H1 (cell line): Measurements from ENCODE around the gene DECR2. TPM values are rescaled to one million over a fixed set of nuclear protein-coding genes. Genes with fewer than 3 reads are reported as not detected.

Source experiments
- CTCF ChIA-PET: fragments of 300-600 bp; sonication (Branson Sonifier 250); formaldehyde crosslinking; loops from one replicate; lab custom pipeline; 2021; ENCODE audit not compliant: partially characterized antibody; lab: Charles Lee
- POLR2A ChIA-PET: fragments of 300-600 bp; sonication (Branson Sonifier 250); formaldehyde crosslinking; loops from one replicate; lab custom pipeline; 2021; ENCODE audit warnings: inconsistent platforms; ENCODE audit not compliant: partially characterized antibody; lab: Charles Lee
- DNase-seq, 2 experiments: peaks; one replicate each; pipeline versions ENCODE4 v3.0.0 to v3.0.0-alpha.2; 2010 to 2022; ENCODE audit warnings: low spot score in 2 of 2, low read depth in 1 of 2, mixed read lengths in 1 of 2
- FAIRE-seq: peaks from 2 replicates; lab custom pipeline; 2011; peaks lifted over from hg19 to GRCh38; lab: Jason Lieb, UNC
- H2AFZ ChIP-seq: 2 replicates; pipeline ENCODE4 v1.8.1; 2012; ENCODE audit warnings: low read length, inconsistent platforms
- H2AK5ac ChIP-seq: 2 replicates; pipeline ENCODE4 v1.6.1; 2013; ENCODE audit warnings: low read depth, low read length
- H2BK120ac ChIP-seq: replicated peaks from 2 replicates; pipeline ENCODE3; 2013; ENCODE audit warnings: low read depth, low read length, inconsistent platforms
- H2BK12ac ChIP-seq: 2 replicates; pipeline ENCODE4 v1.6.1; 2013; ENCODE audit warnings: low read depth, low read length
- H2BK15ac ChIP-seq: 2 replicates; pipeline ENCODE4 v1.6.1; 2013; ENCODE audit warnings: low read length
- H2BK20ac ChIP-seq: 2 replicates; pipeline ENCODE4 v1.6.1; 2013; ENCODE audit warnings: low read length
- H2BK5ac ChIP-seq: 2 replicates; pipeline ENCODE4 v1.6.1; 2013; ENCODE audit warnings: low read depth, low read length
- H3K14ac ChIP-seq: 2 replicates; pipeline ENCODE4 v1.6.1; 2013; ENCODE audit warnings: inconsistent platforms; ENCODE audit not compliant: insufficient read length
- H3K18ac ChIP-seq: 2 replicates; pipeline ENCODE4 v1.6.1; 2013; ENCODE audit warnings: low read length; ENCODE audit errors: extremely low read depth
- H3K23ac ChIP-seq: 2 replicates; pipeline ENCODE4 v1.6.1; 2013; ENCODE audit warnings: inconsistent platforms; ENCODE audit not compliant: insufficient read length
- H3K23me2 ChIP-seq: 2 replicates; pipeline ENCODE4 v1.6.1; 2013; ENCODE audit warnings: low read depth, low read length
- H3K27ac ChIP-seq: 2 replicates; pipeline ENCODE4 v1.6.1; 2011; ENCODE audit warnings: low read depth, low read length, inconsistent platforms
- H3K27me3 ChIP-seq, 4 experiments: replicated peaks in 1 of 4; 1 replicate in 1 of 4; 2 replicates in 3 of 4; pipeline versions ENCODE4 v1.6.1 to v1.8.1; 2011 to 2013; ENCODE audit warnings: low read length in 3 of 4, mild to moderate bottlenecking in 3 of 4, inconsistent platforms in 2 of 4, mixed read lengths in 2 of 4, moderate library complexity in 1 of 4; ENCODE audit not compliant: control insufficient read depth in 3 of 4, insufficient read depth in 3 of 4; ENCODE audit errors: extremely low read depth in 1 of 4
- H3K36me3 ChIP-seq, 4 experiments: 2 replicates each; pipeline versions ENCODE4 v1.6.1 to v1.8.1; 2011 to 2013; ENCODE audit warnings: mild to moderate bottlenecking in 4 of 4, low read length in 3 of 4, moderate library complexity in 2 of 4, control low read depth in 1 of 4, inconsistent platforms in 1 of 4; ENCODE audit not compliant: insufficient read depth in 4 of 4, control insufficient read depth in 2 of 4
- H3K4ac ChIP-seq: replicated peaks from 2 replicates; pipeline ENCODE3; 2013; ENCODE audit warnings: low read length, low read depth, mixed read lengths, inconsistent platforms; ENCODE audit not compliant: insufficient read length
- H3K4me1 ChIP-seq, 4 experiments: replicated peaks in 1 of 4; 1 replicate in 1 of 4; 2 replicates in 3 of 4; pipeline versions ENCODE4 v1.6.1 to v1.8.1; 2011 to 2013; ENCODE audit warnings: low read length in 3 of 4, inconsistent platforms in 2 of 4, mixed read lengths in 1 of 4; ENCODE audit not compliant: insufficient read depth in 4 of 4, control insufficient read depth in 3 of 4
- H3K4me2 ChIP-seq, 2 experiments: 2 replicates each; pipeline versions ENCODE4 v1.6.1 to v1.8.1; 2011 to 2013; ENCODE audit warnings: low read depth in 2 of 2, low read length in 2 of 2, control low read depth in 1 of 2, inconsistent platforms in 1 of 2, mild to moderate bottlenecking in 1 of 2; ENCODE audit not compliant: insufficient read depth in 1 of 2
- H3K4me3 ChIP-seq, 4 experiments: fragments of 200-600, 300-600 bp in 1 of 4; sonication (generic), shearing (Covaris generic), sonication (Bioruptor Twin) in 1 of 4; 2 replicates each; pipeline versions ENCODE4 v1.5.1 to v1.8.1; 2011 to 2016; ENCODE audit warnings: low read length in 4 of 4, low read depth in 3 of 4, control low read depth in 2 of 4, inconsistent platforms in 2 of 4, mild to moderate bottlenecking in 2 of 4, mixed read lengths in 1 of 4, moderate library complexity in 1 of 4; ENCODE audit not compliant: insufficient read depth in 2 of 4; ENCODE audit errors: extremely low read depth in 1 of 4
- H3K56ac ChIP-seq: replicated peaks from 2 replicates; pipeline ENCODE3; 2013; ENCODE audit warnings: low read depth, mild to moderate bottlenecking, mixed read lengths, low read length, inconsistent platforms; ENCODE audit not compliant: insufficient read length
- H3K79me1 ChIP-seq: 2 replicates; pipeline ENCODE4 v1.6.1; 2013; ENCODE audit warnings: low read depth, low read length, control low read depth
- H3K79me2 ChIP-seq, 2 experiments: 2 replicates each; pipeline versions ENCODE4 v1.6.1 to v1.8.1; 2012 to 2013; ENCODE audit warnings: low read length in 2 of 2, mild to moderate bottlenecking in 2 of 2, inconsistent platforms in 1 of 2; ENCODE audit not compliant: insufficient read depth in 2 of 2, control insufficient read depth in 1 of 2
- H3K9ac ChIP-seq, 4 experiments: replicated peaks in 1 of 4; 1 replicate in 1 of 4; 2 replicates in 3 of 4; pipeline versions ENCODE4 v1.6.1 to v1.8.1; 2011 to 2013; ENCODE audit warnings: low read depth in 3 of 4, low read length in 3 of 4, control low read depth in 2 of 4, mild to moderate bottlenecking in 2 of 4, moderate library complexity in 2 of 4, inconsistent platforms in 1 of 4; ENCODE audit errors: extremely low read depth in 1 of 4
- H3K9me3 ChIP-seq, 2 experiments: 2 replicates each; pipeline versions ENCODE4 v1.6.1 to v1.8.1; 2012 to 2013; ENCODE audit warnings: mild to moderate bottlenecking in 2 of 2, moderate library complexity in 2 of 2, control low read depth in 1 of 2, inconsistent platforms in 1 of 2, low read depth in 1 of 2, low read length in 1 of 2, mixed read lengths in 1 of 2; ENCODE audit not compliant: insufficient read depth in 2 of 2
- H4K20me1 ChIP-seq, 2 experiments: replicated peaks in 1 of 2; 2 replicates each; pipeline versions ENCODE3 to v1.8.1; 2011 to 2013; ENCODE audit warnings: inconsistent platforms in 2 of 2, low read length in 2 of 2, mild to moderate bottlenecking in 1 of 2; ENCODE audit not compliant: insufficient read depth in 2 of 2, control insufficient read depth in 1 of 2
- H4K5ac ChIP-seq: 2 replicates; pipeline ENCODE4 v1.6.1; 2013; ENCODE audit warnings: low read length, low read depth, mixed read lengths, inconsistent platforms; ENCODE audit not compliant: insufficient read length
- H4K8ac ChIP-seq: 2 replicates; pipeline ENCODE4 v1.8.0; 2013; ENCODE audit warnings: mild to moderate bottlenecking, moderate library complexity, low read length, inconsistent platforms; ENCODE audit not compliant: insufficient read depth; ENCODE audit errors: extremely low read depth
- H4K91ac ChIP-seq: replicated peaks from 2 replicates; pipeline ENCODE3; 2013; ENCODE audit warnings: low read length, mixed read lengths, inconsistent platforms; ENCODE audit not compliant: insufficient read length
- KDM5A ChIP-seq: fragments of 200-600 bp; IDR thresholded peaks from 2 replicates; pipeline ENCODE4 v1.7.1; 2012; ENCODE audit warnings: mild to moderate bottlenecking, low read length, inconsistent platforms, mixed read lengths
- WGBS, 2 experiments: shearing (Covaris generic) in 1 of 2; methylation state at CpG; one replicate each; pipeline versions ENCODE4 v1.1.6 to v1.1.7; 2013 to 2015; ENCODE audit warnings: low lambda C conversion rate in 2 of 2, mixed read lengths in 2 of 2, inconsistent platforms in 1 of 2, low coverage in 1 of 2, missing lambda C conversion rate in 1 of 2; ENCODE audit not compliant: insufficient replicate concordance in 2 of 2, insufficient coverage in 1 of 2, insufficient read length in 1 of 2; ENCODE audit errors: extremely low coverage in 1 of 2, missing lambda C conversion rate in 1 of 2; 5-methylcytosine and 5-hydroxymethylcytosine counted together
- polyA plus RNA-seq, 7 experiments: library from polyadenylated mRNA; depleted of rRNA in 3 of 7; stranded (reverse) in 5 of 7; unstranded in 2 of 7; fragments of >200 nt in 5 of 7; fragments of 200-250 nt in 2 of 7; gene quantifications; 1 replicate in 5 of 7; 2 replicates in 1 of 7; 4 replicates in 1 of 7; pipeline versions ENCODE4 v1.2.1 to v1.2.3, GENCODE V29; 2011 to 2013; ENCODE audit warnings: missing spikeins in 2 of 7, mixed read lengths in 2 of 7
- total RNA-seq: library from RNA; stranded (reverse); fragmentation: NEBNext Ultra II Directional; extraction: Animal tissue kit (Norgen Biotek cat#: 25700); gene quantifications from 2 replicates; pipeline ENCODE4 v1.2.1, GENCODE V29; 2021

Gene DECR2
- total and polyA plus RNA-seq, 2 of the 8 experiments (the other 6 are each of a cell fraction or from before 2014, with no cell fraction given) = 28.2 to 39.9 TPM

- Histone ChIP-seq H3K14ac (no peak overlapping the region), H2AK5ac (no peak overlapping the region), H4K5ac (no peak overlapping the region), H2BK20ac (no peak overlapping the region), H3K23me2 (peaks cover 2% of the 10 kb centered on the region; the same call in 1 of the 2 replicates), H3K9ac (no peak overlapping the region), H3K79me1 (peaks cover 4% of the 10 kb centered on the region; the same call in 1 of the 2 replicates), H3K36me3 (peaks cover 21 to 54% (median 28%) of the 10 kb centered on the region in 4 experiments), H3K9me3 (no peaks in the 10 kb centered on the region), H2BK5ac (no peak overlapping the region), H3K27ac (no peak overlapping the region), H3K4ac (no peak overlapping the region), H2AFZ (no peak overlapping the region), H2BK15ac (no peak overlapping the region), H3K23ac (no peak overlapping the region), H4K20me1 (peaks cover 18 to 41% of the 10 kb centered on the region in 2 experiments), H2BK12ac (no peak overlapping the region), H3K4me2 (no peak overlapping the region), H3K27me3 (no peaks in the 10 kb centered on the region), H4K91ac (no peak overlapping the region), H4K8ac (no peak overlapping the region; the same call in none of the 2 replicates), H3K18ac (no peak overlapping the region), H3K4me3 (no peak overlapping the region), H3K79me2 (peaks cover 0 to 24% of the 10 kb centered on the region in 2 experiments; a peak in 2 of 4 replicates), H3K4me1 (peaks cover 5 to 19% (median 10%) of the 10 kb centered on the region in 4 experiments), H2BK120ac (no peak overlapping the region), H3K56ac (no peak overlapping the region)
- DNase-seq = no peak
- WGBS, 2 experiments = 97% methylated on average over 20 of the region's 26 CpGs; no CpG with 5 or more reads in 1 of the 2 experiments
- ChIA-PET CTCF (interaction anchor here (0.8 to 1.6 kb wide), 2 partner anchors 25 to 114 kb away, joined by 3 to 4 read pairs; partner anchors contain the start of gene DECR2), POLR2A (no interaction called here)
- TF ChIP-seq KDM5A = no peak
- FAIRE-seq = no peak
Observed at GRCh38 chr16:376817-377418, 24.8 kb upstream of the DECR2 start.
